Measurements from ENCODE around the gene CORO6. TPM values are rescaled to one million over a fixed set of nuclear protein-coding genes. Genes with fewer than 3 reads are reported as not detected.

Gene CORO6
- total RNA-seq, 1 experiment from 2014 or later: 2.3 TPM

GRCh38 chr17:29575511-29576213 lies 47.0 kb downstream of the CORO6 start:
- Mint-ChIP-seq H3K27me3 (ENCODE audit: low read depth) (peaks cover 8% of the 10 kb centered on the region), H3K27ac (no peak overlapping the region), H3K4me1 (peaks cover 2 to 13% of the 10 kb centered on the region in 2 experiments), H3K4me3 (no peak overlapping the region), H3K36me3 (ENCODE audit: insufficient read depth in 1 of 3, low read depth in 3 of 3) (peaks cover 19 to 61% (median 49%) of the 10 kb centered on the region in 3 experiments), H3K9me3 (no peaks in the 10 kb centered on the region)
- Histone ChIP-seq H2AK5ac (ENCODE audit: insufficient read length, low read length) (no peak overlapping the region), H2BK12ac (ENCODE audit: insufficient read length, low read depth, low read length) (no peak overlapping the region), H4K5ac (ENCODE audit: insufficient read length, low read depth, low read length) (no peak overlapping the region), H3K23me2 (ENCODE audit: insufficient read length, low read depth, low read length, poor library complexity, severe bottlenecking) (peaks cover 2% of the 10 kb centered on the region), H4K8ac (replicated peaks; ENCODE audit: insufficient read length, low read depth, low read length) (no peak overlapping the region), H3K23ac (ENCODE audit: insufficient read length, low read depth, low read length) (no peak overlapping the region), H3K4me2 (ENCODE audit: insufficient read depth, insufficient read length, low read length) (no peak overlapping the region), H3K4ac (ENCODE audit: low read depth, low read length) (no peak overlapping the region), H2BK20ac (ENCODE audit: low read depth, low read length, poor library complexity, severe bottlenecking) (no peak overlapping the region), H3K56ac (ENCODE audit: insufficient read length, low read depth, low read length) (no peak overlapping the region), H3K27ac (ENCODE audit: insufficient read length, low read depth, low read length) (no peak overlapping the region), H2BK15ac (ENCODE audit: low read depth, low read length) (no peak overlapping the region), H4K20me1 (ENCODE audit: control insufficient read depth, insufficient read depth, insufficient read length) (peaks cover 2% of the 10 kb centered on the region), H2BK5ac (ENCODE audit: insufficient read length, low read length) (no peak overlapping the region), H3K79me2 (ENCODE audit: insufficient read depth, low read length) (no peaks in the 10 kb centered on the region), H3K14ac (ENCODE audit: insufficient read depth, low read length) (no peak overlapping the region), H3K18ac (ENCODE audit: insufficient read length, low read depth, low read length) (no peak overlapping the region), H3K4me1 (ENCODE audit: insufficient read depth, low read length) (no peaks in the 10 kb centered on the region), H3T11ph (ENCODE audit: low read length) (no peak overlapping the region), H2BK120ac (ENCODE audit: low read depth, low read length, poor library complexity, severe bottlenecking) (no peak overlapping the region), H4K91ac (ENCODE audit: insufficient read length, low read depth, low read length) (no peak overlapping the region), H2AFZ (ENCODE audit: low read length) (no peak overlapping the region), H3K9me3 (ENCODE audit: control insufficient read depth, low read depth, low read length) (no peaks in the 10 kb centered on the region), H3K9ac (ENCODE audit: extremely low read depth, insufficient read length, low read length) (no peak overlapping the region), H3K27me3 (ENCODE audit: insufficient read depth, low read length) (no peaks in the 10 kb centered on the region), H3K79me1 (ENCODE audit: insufficient read depth, low read depth, low read length, poor library complexity, severe bottlenecking) (no peaks in the 10 kb centered on the region)
- no peak for TF ChIP-seq CTCF (conservative IDR thresholded peaks at IDR 0.05)
- peak; percentile 29 for DNase-seq
- WGBS (ENCODE audit: extremely low coverage, insufficient read length, low lambda C conversion rate): no CpG with 5 or more reads among the region's 28 CpGs
